ENCODE data around the gene AKAP7.

Gene AKAP7

GRCh38 chr6:131244942-131245341 lies 109.7 kb downstream of the AKAP7 start (continued):
- TF ChIP-seq ZNF426 (tag by site-specific recombination; IDR thresholded peaks at IDR 0.05): no peak
- no peak for TF ChIP-seq ZNF423 (tag by site-specific recombination; IDR thresholded peaks at IDR 0.05)
- no peak for TF ChIP-seq ZNF488 (tag by site-specific recombination; IDR thresholded peaks at IDR 0.05)
- no peak for TF ChIP-seq GFI1B (tag by site-specific recombination; IDR thresholded peaks at IDR 0.05)
- TF ChIP-seq ZBTB1 (tag by site-specific recombination; IDR thresholded peaks at IDR 0.05): no peak
- no peak for TF ChIP-seq ZNF558 (tag by site-specific recombination; IDR thresholded peaks at IDR 0.05)
- TF ChIP-seq GLI4 (tag by site-specific recombination; IDR thresholded peaks at IDR 0.05): no peak

GRCh38 chr6:131250122-131250521 lies 114.9 kb downstream of the AKAP7 start:
- Histone ChIP-seq H3K9me3 (ENCODE audit: control insufficient read depth, insufficient read depth, low read depth, low read length) (no peaks in the 10 kb centered on the region), H3K4me1 (ENCODE audit: control insufficient read depth, insufficient read depth, low read length) (no peaks in the 10 kb centered on the region), H3K36me3 (ENCODE audit: control insufficient read depth in 2 of 2, insufficient read depth in 1 of 2, low read length in 2 of 2) (no peaks in the 10 kb centered on the region), H3K4me3 (ENCODE audit: low read depth, low read length) (no peak overlapping the region), H3K27ac (ENCODE audit: extremely low read depth, low read depth, low read length) (no peak overlapping the region)
- ChIA-PET CTCF (no interaction called here), POLR2A (no interaction called here)
- TF ChIP-seq ZBTB7A (tag by site-specific recombination; IDR thresholded peaks at IDR 0.05; ENCODE audit: low read depth) (no peak), SALL2 (tag by site-specific recombination; IDR thresholded peaks at IDR 0.05; ENCODE audit: borderline replicate concordance) (no peak), ZNF843 (tag by site-specific recombination; IDR thresholded peaks at IDR 0.05) (no peak), ZNF112 (tag by site-specific recombination; IDR thresholded peaks at IDR 0.05) (no peak), ZNF24 (tag by site-specific recombination; IDR thresholded peaks at IDR 0.05) (no peak), ZNF624 (tag by site-specific recombination; IDR thresholded peaks at IDR 0.05) (no peak), ZNF792 (tag by site-specific recombination; IDR thresholded peaks at IDR 0.05) (no peak), ZNF488 (tag by site-specific recombination; IDR thresholded peaks at IDR 0.05) (no peak)

GRCh38 chr6:131250936-131251335 lies 115.7 kb downstream of the AKAP7 start:
- Histone ChIP-seq H3K4me1 (ENCODE audit: control insufficient read depth, insufficient read depth, low read length) (peaks cover 6% of the 10 kb centered on the region), H3K36me3 (ENCODE audit: control insufficient read depth in 2 of 2, insufficient read depth in 1 of 2, low read length in 2 of 2) (no peaks in the 10 kb centered on the region), H3K27ac (ENCODE audit: extremely low read depth, low read depth, low read length) (no peak overlapping the region), H3K9me3 (ENCODE audit: control insufficient read depth, insufficient read depth, low read depth, low read length) (no peaks in the 10 kb centered on the region), H3K4me3 (ENCODE audit: low read depth, low read length) (no peak overlapping the region)
- ChIA-PET POLR2A (no interaction called here), CTCF (no interaction called here)
- no peak for TF ChIP-seq ZNF169 (tag by site-specific recombination; IDR thresholded peaks at IDR 0.05)
- TF ChIP-seq REST (tag by site-specific recombination; IDR thresholded peaks at IDR 0.05): no peak
- TF ChIP-seq HOXD13 (CRISPR knock-in tag; IDR thresholded peaks at IDR 0.05; ENCODE audit: borderline replicate concordance): no peak
- TF ChIP-seq ZNF426 (tag by site-specific recombination; IDR thresholded peaks at IDR 0.05): no peak
- TF ChIP-seq PRDM6 (tag by site-specific recombination; IDR thresholded peaks at IDR 0.05): no peak
- TF ChIP-seq SP3 (tag by site-specific recombination; IDR thresholded peaks at IDR 0.05): no peak
- no peak for TF ChIP-seq ZNF837 (tag by site-specific recombination; IDR thresholded peaks at IDR 0.05)
- TF ChIP-seq ZNF785 (tag by site-specific recombination; IDR thresholded peaks at IDR 0.05): no peak
- no peak for TF ChIP-seq ZNF280D (tag by site-specific recombination; IDR thresholded peaks at IDR 0.05)
- no peak for TF ChIP-seq ZNF530 (tag by site-specific recombination; IDR thresholded peaks at IDR 0.05; ENCODE audit: low read depth)
- TF ChIP-seq HOXA7 (CRISPR knock-in tag; IDR thresholded peaks at IDR 0.05; ENCODE audit: borderline replicate concordance): no peak
- TF ChIP-seq ZSCAN30 (tag by site-specific recombination; IDR thresholded peaks at IDR 0.05): no peak
